GM13977 (cell line): ENCODE measurements around the gene CFP.

ENCODE experiments used
- DNase-seq: peaks from one replicate; pipeline ENCODE4 v3.0.0; 2012; ENCODE audit warnings: low spot score
- in situ Hi-C: fragments of 300-500 bp; cut with MboI; formaldehyde crosslinking; loops from one replicate; pipeline ENCODE4 v1.12.0; 2022; ENCODE audit warnings: low sequenced_read_pairs, low pct_unique_long_range_greater_than_20kb, mixed read lengths, inconsistent platforms; ENCODE audit not compliant: unreplicated experiment
- TF ChIP-seq, protein P1 (sequence below): IDR thresholded peaks from 2 replicates; pipeline ENCODE4 v1.5.1; 2012; ENCODE audit warnings: mild to moderate bottlenecking, control low read depth; ENCODE audit not compliant: insufficient read depth; ENCODE audit errors: extremely low read depth, missing control alignments

Gene CFP

GRCh38 chrX:47590984-47591383, 38.7 kb downstream of the CFP start:
- TF ChIP-seq, protein P1, sequence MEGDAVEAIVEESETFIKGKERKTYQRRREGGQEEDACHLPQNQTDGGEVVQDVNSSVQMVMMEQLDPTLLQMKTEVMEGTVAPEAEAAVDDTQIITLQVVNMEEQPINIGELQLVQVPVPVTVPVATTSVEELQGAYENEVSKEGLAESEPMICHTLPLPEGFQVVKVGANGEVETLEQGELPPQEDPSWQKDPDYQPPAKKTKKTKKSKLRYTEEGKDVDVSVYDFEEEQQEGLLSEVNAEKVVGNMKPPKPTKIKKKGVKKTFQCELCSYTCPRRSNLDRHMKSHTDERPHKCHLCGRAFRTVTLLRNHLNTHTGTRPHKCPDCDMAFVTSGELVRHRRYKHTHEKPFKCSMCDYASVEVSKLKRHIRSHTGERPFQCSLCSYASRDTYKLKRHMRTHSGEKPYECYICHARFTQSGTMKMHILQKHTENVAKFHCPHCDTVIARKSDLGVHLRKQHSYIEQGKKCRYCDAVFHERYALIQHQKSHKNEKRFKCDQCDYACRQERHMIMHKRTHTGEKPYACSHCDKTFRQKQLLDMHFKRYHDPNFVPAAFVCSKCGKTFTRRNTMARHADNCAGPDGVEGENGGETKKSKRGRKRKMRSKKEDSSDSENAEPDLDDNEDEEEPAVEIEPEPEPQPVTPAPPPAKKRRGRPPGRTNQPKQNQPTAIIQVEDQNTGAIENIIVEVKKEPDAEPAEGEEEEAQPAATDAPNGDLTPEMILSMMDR: no peak
- DNase-seq: no peak
- in situ Hi-C loops: no loop called here

DNA sequence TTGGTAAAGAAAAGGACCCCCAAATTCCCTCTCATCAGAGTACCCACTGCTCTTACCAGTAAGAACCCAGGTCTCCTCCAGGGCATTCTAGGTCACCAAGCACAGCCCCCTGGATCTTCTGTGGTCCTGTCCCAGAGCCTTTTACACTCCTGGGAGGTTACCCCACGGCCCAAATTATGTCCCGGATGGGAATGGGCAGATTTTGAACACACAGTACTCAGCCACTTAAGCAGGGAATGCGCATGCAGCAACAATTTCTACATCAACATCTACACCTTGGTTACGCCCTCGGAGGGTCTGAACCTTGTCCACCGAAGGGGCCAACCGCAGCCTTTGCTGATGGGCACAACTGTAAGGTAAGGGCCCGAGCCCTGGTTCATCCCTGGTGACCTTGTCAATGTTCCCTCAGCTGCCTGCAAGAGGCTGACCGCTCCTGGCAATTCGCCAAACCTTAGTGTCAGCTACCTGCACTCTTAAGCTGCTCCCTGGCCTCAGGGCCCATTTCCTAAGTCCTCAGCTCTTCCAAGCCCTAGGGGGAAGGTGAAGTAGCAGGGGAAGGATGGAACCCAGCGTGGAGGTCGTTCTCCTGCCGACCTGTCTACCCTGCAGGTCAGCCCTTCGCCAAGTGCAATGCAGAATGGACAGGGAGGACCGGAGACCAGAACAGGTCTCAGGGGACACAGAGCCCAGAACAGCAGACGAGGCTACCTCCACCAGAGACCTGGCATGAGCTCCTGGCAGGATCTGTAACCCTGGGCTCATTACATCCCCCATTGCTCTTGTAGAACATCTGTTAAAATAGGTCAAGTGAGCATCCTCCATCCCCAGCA, 41.6 kb downstream of the CFP start:
- in situ Hi-C loops: no loop called here
- TF ChIP-seq, protein P1: no peak
- DNase-seq: no peak

GRCh38 chrX:47587091-47587891, 42.4 kb downstream of the CFP start:
- TF ChIP-seq, protein P1: no peak
- in situ Hi-C loops: no loop called here
- DNase-seq: no peak

DNA sequence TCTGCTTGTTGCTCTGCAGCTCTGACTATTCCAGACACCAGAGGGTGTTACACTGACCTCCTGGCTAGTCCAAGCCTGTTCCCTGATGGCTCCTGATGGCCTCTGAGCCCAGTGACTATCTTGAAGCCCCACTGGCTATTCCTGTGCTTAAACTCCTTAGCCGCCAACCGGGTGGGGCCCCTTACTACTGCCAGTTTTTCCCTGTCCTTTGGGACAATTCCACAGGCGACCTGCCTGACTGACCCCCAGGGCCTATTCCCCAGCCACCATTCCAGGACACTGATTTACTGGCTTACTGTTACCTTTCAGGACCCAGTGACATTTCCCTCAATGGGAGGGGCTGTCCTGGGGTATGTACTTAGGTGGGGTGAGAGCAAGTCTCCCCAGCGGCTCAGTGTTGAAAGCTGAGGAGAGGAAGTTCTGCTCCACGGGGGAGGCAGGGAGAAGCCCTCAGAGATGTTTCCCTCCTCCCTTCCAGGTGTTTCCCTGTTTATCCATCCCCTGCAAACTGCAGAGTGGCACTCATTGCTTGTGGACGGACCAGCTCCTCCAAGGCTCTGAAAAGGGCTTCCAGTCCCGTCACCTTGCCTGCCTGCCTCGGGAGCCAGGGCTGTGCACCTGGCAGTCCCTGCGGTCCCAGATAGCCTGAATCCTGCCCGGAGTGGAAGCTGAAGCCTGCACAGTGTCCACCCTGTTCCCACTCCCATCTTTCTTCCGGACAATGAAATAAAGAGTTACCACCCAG, 43.5 kb downstream of the CFP start:
- DNase-seq: no peak
- in situ Hi-C loops: no loop called here
- TF ChIP-seq, protein P1: no peak

GRCh38 chrX:47585273-47585672, 44.5 kb downstream of the CFP start:
- in situ Hi-C loops: no loop called here
- no peak for DNase-seq
- TF ChIP-seq, protein P1: no peak

DNA sequence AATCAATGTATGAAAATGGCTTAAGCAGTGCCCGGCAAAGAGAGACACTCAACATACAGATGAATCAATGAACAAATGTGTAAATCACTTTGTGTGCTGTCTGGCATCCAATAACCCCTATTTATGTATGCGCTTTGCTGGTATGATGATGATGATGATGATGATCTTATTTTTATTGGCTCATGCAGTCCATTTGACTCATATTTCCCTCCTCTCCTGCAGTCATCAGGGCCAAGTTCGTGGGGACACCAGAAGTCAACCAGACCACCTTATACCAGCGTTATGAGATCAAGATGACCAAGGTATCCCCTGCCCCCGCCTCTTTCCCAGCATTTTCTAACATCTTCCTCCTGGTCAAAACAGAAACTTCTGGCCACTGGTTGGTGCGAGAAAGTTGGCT, 45.0 kb downstream of the CFP start:
- no peak for DNase-seq
- TF ChIP-seq, protein P1: no peak
- in situ Hi-C loops: no loop called here
